SU-DHL-6 (cell line): Measurements from ENCODE around the gene FREY1.

Source experiments
- CTCF ChIP-seq: fragments of 200-600 bp; sonication (generic); IDR thresholded peaks from one replicate; pipeline ENCODE4 v1.5.1; 2017; ENCODE audit warnings: antibody characterized with exemption, mild to moderate bottlenecking, low read length, moderate library complexity; ENCODE audit not compliant: insufficient read depth, poor library complexity, severe bottlenecking
- EZH2phosphoT487 ChIP-seq: fragments of 200-600 bp; sonication (generic), shearing (Covaris generic); conservative IDR thresholded peaks from 2 replicates; pipeline ENCODE4 v1.6.1; 2018; ENCODE audit warnings: mild to moderate bottlenecking, antibody characterized with exemption, low read length, moderate library complexity, mixed read lengths

DNA sequence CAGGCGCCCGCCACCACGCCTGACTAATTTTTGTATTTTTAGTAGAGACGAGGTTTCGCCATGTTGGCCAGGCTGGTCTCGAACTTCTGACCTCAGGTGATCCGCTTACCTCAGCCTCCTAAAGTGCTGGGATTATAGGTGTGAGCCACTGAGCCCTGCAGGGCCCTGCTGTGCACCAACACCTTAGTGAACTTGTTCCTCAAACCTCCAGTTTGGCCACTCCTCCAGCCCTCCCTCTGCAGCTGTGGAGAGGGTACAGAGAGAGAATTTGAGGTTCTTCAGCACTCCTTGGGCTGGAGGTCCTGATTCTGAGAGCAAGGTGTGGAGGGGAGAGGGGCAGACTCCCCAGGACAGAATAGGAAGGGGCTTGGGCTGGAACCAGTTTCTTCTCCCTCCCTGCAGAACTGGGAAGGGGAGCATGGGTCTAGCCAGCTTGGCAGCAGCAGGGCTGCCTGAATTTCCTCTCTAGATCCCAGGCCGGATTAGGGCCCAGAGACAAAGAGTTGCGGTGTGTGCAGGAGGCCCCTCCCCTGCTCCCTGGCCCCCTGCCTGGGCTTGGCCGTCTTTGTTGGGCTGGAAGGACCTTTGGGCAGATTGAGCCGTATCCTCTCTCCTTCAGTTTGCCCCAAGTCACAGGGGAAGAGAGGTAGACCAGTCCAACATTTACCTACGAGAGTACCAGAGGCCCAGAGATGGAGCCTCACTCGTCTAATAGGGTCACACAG, 12.9 kb upstream of the FREY1 start:
- no peak for TF ChIP-seq CTCF
- TF ChIP-seq EZH2phosphoT487: no peak
